NOMO-1 (cell line): ENCODE data around the gene ATP1B2.

ENCODE experiments used
- DNase-seq, 2 experiments: peaks; one replicate each; lab custom pipeline; 2025; ENCODE audit not compliant: unreplicated experiment in 2 of 2; lab: John Stamatoyannopoulos, UW

ATP1B2 gene

GRCh38 chr17:7706631-7707354, 56.1 kb downstream of the ATP1B2 start:
- DNase-seq = no peak
